ENCODE results near the gene GYG2.
"Not testable (repeated sequence)": the region's sequence is repeated elsewhere in the genome, so short reads cannot be mapped to it uniquely, and the experiment has no call there.

The GYG2 gene

DNA sequence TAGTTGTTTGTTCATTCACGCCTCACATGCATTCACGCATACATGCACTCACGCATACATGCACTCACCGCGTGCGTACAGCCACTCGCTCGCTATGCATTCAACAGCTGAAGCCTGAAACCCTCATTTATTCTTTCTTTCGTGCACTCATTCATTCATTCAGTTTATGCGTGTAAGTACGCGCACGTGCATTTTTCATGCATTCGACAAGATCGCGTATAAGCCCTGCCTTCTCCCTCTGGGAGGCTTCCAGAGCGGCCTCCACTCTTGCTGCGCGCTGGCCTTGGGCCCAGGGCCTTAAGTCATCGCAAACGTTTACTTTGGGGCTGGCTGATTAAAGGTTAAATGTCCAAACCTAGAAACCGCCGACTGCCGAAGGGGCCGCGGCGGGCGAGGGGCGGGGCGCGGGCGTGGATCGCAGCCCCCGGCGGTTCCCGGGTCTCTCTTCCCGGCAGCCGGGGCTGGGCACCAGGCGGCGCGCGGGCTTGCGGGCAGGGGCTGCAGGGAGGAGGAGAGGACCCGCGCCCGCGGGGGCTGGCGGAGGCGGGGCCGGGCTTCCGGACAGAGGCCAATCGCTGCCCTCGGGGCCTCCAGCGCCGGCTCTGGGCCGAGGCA lies at the start of gene GYG2:
Gene GYG2 (plus strand): TSS at position 587 of the 615 bp plus-strand sequence. CDS start 1,259 bp downstream, outside the sequence.
- DNase-seq (ENCODE audit: low read depth in 1 of 2, low spot score in 1 of 2) = no peak

DNA sequence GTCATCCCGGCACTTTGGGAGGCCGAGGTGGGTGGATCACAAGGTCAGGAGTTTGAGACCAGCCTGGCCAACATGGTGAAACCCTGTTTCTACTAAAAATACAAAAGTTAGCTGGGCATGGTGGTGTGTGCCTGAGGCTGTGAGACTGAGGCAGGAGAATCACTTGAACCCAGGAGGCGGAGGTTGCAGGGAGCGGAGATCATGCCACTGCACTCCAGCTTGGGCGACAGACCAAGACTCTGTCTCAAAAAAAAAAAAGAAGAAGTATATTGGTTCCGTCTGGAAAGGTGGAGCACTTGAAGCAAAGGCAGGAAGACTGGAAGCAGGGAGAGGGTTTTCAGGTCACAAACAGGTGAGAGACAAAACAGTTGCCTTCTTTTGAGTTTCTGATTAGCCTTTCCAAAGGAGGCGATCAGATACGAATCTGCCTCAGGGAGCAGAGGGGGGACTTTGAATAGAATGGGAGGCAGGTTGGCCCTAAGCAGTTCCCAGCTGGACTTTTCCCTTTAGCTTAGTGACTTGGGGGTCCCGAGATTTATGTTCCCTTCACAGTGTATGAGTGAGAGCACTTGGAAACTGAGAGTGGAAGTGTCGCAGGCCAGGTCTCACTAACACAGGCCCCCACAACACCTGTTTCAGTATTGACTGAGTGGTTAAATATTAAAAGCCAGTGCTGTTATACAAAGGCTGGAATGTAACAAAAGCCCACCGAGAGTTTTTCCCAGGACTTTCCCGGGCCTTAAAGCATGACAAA lies 48.1 kb upstream of the GYG2 start:
- not testable (repeated sequence) for DNase-seq (ENCODE audit: low read depth in 1 of 2, low spot score in 1 of 2)

GRCh38 chrX:2781226-2781571 lies 47.5 kb upstream of the GYG2 start:
- no peak for DNase-seq (ENCODE audit: low read depth in 1 of 2, low spot score in 1 of 2)

- DNase-seq (ENCODE audit: low read depth in 1 of 2, low spot score in 1 of 2) = no peak
Observed at GRCh38 chrX:2781698-2782097, 47.0 kb upstream of the GYG2 start.

GRCh38 chrX:2782171-2782570 lies 46.6 kb upstream of the GYG2 start:
- DNase-seq (ENCODE audit: low read depth in 1 of 2, low spot score in 1 of 2) = no peak

DNA sequence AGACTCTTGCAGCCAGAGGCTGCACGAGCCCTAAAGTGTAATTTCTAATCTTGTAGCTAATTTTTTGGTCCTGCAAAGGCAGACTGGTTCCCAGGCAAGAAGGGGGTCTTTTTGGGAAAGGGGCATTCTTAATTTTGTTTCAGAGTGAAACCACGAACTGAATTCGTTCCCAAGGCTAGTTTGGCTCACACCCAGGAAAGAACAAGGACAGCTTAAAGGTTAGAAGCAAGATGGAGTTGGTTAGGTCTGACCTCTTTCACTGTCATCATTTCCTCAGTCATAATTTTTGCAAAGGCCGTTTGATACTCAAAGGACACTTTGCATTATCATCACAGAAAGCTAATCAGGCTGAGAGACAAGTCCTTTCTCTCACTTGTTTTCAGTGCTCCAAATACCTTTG lies 46.0 kb upstream of the GYG2 start:
- DNase-seq (ENCODE audit: low read depth in 1 of 2, low spot score in 1 of 2) = no peak

DNA sequence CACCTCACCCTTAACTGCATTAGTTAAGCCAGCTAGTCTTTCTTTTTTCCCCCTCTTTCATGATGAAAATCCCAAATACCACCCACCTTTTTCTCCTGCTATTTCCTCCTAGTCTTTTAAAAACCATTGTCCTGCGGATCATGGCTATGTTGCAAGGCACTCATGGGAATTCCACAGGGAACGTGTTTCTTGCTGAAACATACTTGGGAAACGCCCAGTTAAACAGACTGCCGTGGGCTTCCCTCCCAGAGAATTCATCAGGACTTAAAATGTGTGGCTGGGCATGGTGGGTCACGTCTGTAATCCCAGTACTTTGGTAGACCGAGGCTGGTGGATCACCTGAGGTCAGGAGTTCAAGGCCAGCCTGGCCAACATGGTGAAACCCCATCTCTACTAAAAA lies 44.7 kb upstream of the GYG2 start:
- DNase-seq (ENCODE audit: low read depth in 1 of 2, low spot score in 1 of 2) = no peak

GRCh38 chrX:2785538-2785937 lies 43.2 kb upstream of the GYG2 start:
- DNase-seq (ENCODE audit: low read depth in 1 of 2, low spot score in 1 of 2) = no peak

- no peak for DNase-seq (ENCODE audit: low read depth in 1 of 2, low spot score in 1 of 2)
Observed at GRCh38 chrX:2788980-2789379, 39.8 kb upstream of the GYG2 start.

GRCh38 chrX:2789569-2789968 lies 39.2 kb upstream of the GYG2 start:
- DNase-seq (ENCODE audit: low read depth in 1 of 2, low spot score in 1 of 2) = no peak

GRCh38 chrX:2793752-2794151 lies 35.0 kb upstream of the GYG2 start:
- no peak for DNase-seq (ENCODE audit: low read depth in 1 of 2, low spot score in 1 of 2)

DNA sequence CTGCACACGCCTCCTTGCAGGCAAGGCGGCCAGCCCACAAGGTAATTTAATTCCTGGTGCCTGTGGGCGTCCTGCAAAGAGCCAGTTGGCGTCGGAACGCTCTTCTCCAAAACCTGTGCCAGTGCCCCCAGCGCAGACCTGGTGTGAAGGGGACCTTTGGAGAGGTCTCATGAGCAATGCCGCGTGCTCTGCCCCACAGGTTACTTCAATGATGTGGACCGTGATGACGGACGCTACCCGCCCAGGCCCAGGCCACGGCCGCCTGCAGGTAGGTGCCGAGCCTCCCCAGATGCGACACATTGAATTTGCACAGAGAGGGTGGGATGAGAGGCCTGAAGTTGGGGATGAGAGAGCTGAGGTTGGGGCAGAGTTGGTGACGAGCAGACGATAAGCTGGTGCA lies 34.4 kb upstream of the GYG2 start:
- no peak for DNase-seq (ENCODE audit: low read depth in 1 of 2, low spot score in 1 of 2)

- not testable (repeated sequence) for DNase-seq (ENCODE audit: low read depth in 1 of 2, low spot score in 1 of 2)
Observed at GRCh38 chrX:2796808-2797207, 31.9 kb upstream of the GYG2 start.

DNA sequence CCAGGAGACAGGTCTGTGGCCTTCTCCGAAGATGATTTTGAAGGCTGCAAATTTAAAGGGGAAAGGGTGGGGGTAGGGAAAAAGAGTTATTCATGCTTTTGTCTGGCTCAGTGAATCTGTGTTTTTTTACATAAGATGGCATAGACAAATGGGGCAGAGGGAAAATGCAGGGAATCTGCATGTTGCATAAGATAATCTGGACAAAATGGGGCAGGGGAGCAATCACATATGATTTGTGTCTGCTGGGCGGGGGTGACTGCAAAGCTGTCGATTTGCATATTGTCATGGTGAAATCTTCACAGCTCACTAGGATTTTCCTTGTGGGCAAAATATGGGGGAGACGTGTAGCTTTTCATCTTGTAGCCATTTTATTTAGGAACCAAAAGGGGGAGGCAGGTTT lies 29.4 kb upstream of the GYG2 start:
- DNase-seq (ENCODE audit: low read depth in 1 of 2, low spot score in 1 of 2) = no peak

- DNase-seq (ENCODE audit: low read depth in 1 of 2, low spot score in 1 of 2) = not testable (repeated sequence)
Observed at GRCh38 chrX:2799980-2800379, 28.8 kb upstream of the GYG2 start.

GRCh38 chrX:2801223-2801622 lies 27.5 kb upstream of the GYG2 start:
- DNase-seq (ENCODE audit: low read depth in 1 of 2, low spot score in 1 of 2) = no peak

DNA sequence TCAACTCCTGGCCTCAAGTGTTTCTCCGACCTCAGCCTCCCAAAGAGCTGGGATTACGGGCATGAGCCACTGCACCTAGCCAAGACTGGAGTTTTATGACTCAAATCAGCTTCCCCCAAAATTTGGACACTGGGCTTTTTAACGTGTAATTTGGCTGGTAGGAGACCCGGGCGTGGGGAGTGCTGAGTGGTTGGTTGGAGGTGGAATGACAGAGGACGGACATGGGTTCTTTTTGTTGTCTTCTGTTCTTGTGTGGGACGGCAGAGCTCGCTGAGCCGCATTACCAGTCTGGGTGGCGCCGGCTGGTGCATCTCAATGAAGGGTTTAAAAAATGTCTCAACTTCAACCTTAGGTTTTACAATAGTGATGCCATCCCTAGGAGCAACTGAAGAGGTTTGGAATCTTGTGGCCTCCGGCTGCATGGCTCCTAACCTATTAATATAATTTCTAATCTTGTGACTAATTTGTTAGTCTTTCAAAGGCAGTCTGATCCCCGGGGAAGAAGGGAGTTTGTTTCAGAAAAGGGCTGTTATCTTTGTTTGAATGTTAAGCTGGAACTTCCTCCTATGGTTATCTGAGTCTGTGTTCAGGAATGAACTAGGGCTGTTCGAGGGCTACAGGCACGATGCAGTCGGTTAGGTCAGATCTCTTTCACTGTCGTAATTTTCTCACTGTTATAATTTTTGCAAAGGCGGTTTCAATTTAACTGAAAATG lies 26.2 kb upstream of the GYG2 start:
- not testable (repeated sequence) for DNase-seq (ENCODE audit: low read depth in 1 of 2, low spot score in 1 of 2)

DNA sequence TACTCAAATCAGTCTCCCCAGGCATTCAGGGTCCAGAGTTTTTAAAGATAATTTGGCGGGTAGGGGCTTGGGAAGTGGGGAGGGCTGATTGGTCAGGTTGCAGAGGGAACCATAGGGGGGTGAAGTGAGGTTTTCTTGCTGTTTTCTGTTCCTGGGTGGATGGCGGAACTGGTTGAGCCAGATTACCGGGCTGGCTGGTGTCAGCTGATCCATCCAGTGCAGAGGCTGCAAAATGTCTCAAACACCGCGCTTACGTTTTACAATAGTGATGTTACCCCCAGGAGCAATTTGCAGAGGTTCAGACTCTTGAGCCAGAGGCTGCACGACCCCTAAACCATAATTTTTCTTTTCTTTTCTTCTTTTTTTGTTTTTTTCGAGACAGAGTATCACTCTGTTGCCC lies 25.2 kb upstream of the GYG2 start:
- DNase-seq (ENCODE audit: low read depth in 1 of 2, low spot score in 1 of 2) = not testable (repeated sequence)

DNA sequence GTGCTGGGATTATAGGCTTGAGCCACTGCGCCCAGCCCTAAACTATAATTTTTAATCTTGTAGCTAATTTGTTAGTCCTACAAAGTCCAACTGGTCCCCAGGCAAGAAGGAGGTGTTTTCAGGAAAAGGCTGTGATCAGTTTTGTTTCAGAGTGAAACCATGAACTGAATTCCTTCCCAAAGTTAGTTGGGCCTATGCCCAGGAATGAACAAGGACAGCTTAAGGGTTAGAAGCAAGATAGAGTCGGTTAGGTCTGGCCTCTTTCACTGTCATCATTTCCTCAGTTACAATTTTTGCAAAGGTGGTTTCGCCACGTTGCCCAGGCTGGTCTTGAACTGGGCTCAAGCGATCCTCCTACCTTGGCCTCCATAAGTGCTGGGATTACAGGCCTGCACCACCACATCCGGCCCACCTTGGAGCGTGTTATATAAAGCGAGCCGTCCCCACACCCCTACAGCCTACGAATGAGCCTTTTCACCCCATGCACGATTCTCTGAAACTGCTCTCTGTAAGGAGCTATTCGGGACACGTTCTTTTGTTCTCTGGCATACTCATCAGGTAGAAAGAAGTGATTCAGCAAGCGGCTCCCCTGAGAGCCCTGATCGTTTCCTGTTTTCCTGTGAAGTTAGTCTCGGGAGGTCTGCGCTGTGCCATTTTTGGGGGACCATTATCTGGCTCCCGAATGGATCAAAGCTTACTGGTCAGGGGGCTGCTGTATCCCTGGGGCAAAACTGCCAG lies 24.5 kb upstream of the GYG2 start:
- DNase-seq (ENCODE audit: low read depth in 1 of 2, low spot score in 1 of 2) = not testable (repeated sequence)

DNA sequence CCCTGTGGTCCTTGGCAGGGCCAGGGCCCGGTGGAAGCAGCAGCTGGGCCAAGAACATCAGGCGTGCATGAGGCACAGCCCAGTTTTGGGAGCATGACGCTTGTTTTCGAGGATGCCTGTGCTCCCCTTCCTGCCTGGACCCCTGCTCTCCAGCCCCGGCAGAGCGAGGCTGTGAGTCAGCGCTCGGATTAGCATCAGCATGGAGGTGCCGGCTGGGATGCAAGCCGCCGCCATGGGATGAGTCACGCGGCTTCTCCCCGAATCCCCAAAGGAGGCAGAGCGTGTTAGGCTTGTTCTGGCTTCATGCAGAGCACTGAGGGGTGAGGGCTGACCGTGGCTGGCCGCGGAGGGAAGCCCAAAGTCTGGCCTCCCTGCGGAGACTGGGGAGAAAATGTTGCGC lies 23.9 kb upstream of the GYG2 start:
- not testable (repeated sequence) for DNase-seq (ENCODE audit: low read depth in 1 of 2, low spot score in 1 of 2)

DNA sequence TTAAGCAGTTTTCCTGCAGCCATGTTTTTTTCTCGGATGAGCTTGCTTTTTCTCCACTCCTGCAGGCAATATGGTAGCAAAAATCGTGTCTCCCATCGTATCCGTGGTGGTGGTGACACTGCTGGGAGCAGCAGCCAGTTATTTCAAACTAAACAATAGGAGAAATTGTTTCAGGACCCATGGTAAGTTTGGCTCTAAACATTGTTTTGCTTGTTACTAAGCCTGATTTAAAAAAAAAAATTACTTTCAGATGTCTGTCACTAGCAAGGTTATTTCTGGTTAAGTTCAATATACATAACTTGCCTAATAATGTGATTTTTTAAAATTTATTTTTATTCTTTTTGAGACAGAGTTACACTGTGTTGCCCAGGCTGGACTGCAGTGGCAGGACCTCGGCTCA lies 17.5 kb upstream of the GYG2 start:
- no peak for DNase-seq (ENCODE audit: low read depth in 1 of 2, low spot score in 1 of 2)

All from activated CD4-positive, alpha-beta T cell treated with anti-CD3 and anti-CD28 coated beads, Interleukin-2, amount 50 U/mL, for 24 hours (primary cell).